Posterior vena cava (tissue), 2 donors: ENCODE data around the gene WDR7. TPM values are rescaled to one million over a fixed set of nuclear protein-coding genes. Genes with fewer than 3 reads are reported as not detected.

ENCODE experiments used
- DNase-seq: peaks from one replicate; pipeline ENCODE4 v3.0.0-alpha.2; 2020; ENCODE audit warnings: low spot score
- intact Hi-C, 2 donors: fragments of 100-400 bp; cut with DNase I; formaldehyde crosslinking; loops; one replicate each; pipeline versions ENCODE4 v1.14.1 to v1.14.2; 2022 to 2023
- long read RNA-seq, 2 donors: library from polyadenylated mRNA; unstranded; transcript quantifications; one replicate each; pipeline ENCODE4 v2.0.0, GENCODE V29; 2020 to 2021
- total RNA-seq, 2 donors: library from RNA; stranded (reverse); fragmentation: NEBNext Ultra II Directional; extraction: Animal tissue kit (Norgen Biotek cat#: 25700); gene quantifications; one replicate each; pipeline ENCODE4 v1.2.1, GENCODE V29; 2021
- donor health status: DM: yes; HTN: yes; CAD: no.
- donor health status: DM: yes; HTN: yes; CAD: no.

Gene WDR7
- total RNA-seq, result 10 to 100 TPM; 24.9 to 27.3 TPM
- long read RNA-seq, donor 1, partial matches to known transcripts, result 3 of 5 reads
- long read RNA-seq, donor 1, other reads (novel, unspliced or antisense), result 2 of 5 reads
- long read RNA-seq, donor 2, partial matches to known transcripts, result 2 of 4 reads
- long read RNA-seq, donor 2, other reads (novel, unspliced or antisense), result 2 of 4 reads

- intact Hi-C loops, result no loop called here
- peak; percentile 99 for DNase-seq
These were observed at the start of gene WDR7 for GRCh38 chr18:56650944-56651770. TSS of gene WDR7 (plus strand) at chr18:56651359. CDS start at chr18:56672516, 21,157 bp downstream.

GRCh38 chr18:56606618-56607017 is 44.5 kb upstream of the WDR7 start:
- DNase-seq, result no peak
- intact Hi-C loops, result no loop called here

- intact Hi-C loops, result no loop called here
- no peak for DNase-seq
These were observed 35.2 kb upstream of the WDR7 start for GRCh38 chr18:56615738-56616520.

- intact Hi-C loops, result no loop called here
- DNase-seq, result no peak
These were observed 23.2 kb upstream of the WDR7 start for GRCh38 chr18:56627991-56628390.

GRCh38 chr18:56632070-56633022 is 18.8 kb upstream of the WDR7 start:
- DNase-seq, result no peak
- intact Hi-C loops, result no loop called here

- no peak for DNase-seq
- intact Hi-C loops, result no loop called here
These were observed 16.2 kb upstream of the WDR7 start for GRCh38 chr18:56635007-56635406.

- intact Hi-C loops, result no loop called here
- no peak for DNase-seq
These were observed 14.0 kb upstream of the WDR7 start for GRCh38 chr18:56637176-56637575.

- intact Hi-C loops, result no loop called here
- DNase-seq, result no peak
These were observed 13.4 kb upstream of the WDR7 start for GRCh38 chr18:56637711-56638231.

- intact Hi-C loops, result no loop called here
- DNase-seq, result peak; percentile 100
These were observed 12.7 kb upstream of the WDR7 start, which contains the start of gene TXNL1 for GRCh38 chr18:56638232-56639103. TSS of gene TXNL1 (minus strand) at chr18:56638592. CDS start at chr18:56638440, 152 bp downstream.

GRCh38 chr18:56639104-56639381 is 12.1 kb upstream of the WDR7 start:
- intact Hi-C loops, result no loop called here
- DNase-seq, result no peak

- intact Hi-C loops, result no loop called here
- DNase-seq, result no peak
These were observed 11.6 kb upstream of the WDR7 start for GRCh38 chr18:56639571-56639970.

GRCh38 chr18:56641714-56642337 is 9.3 kb upstream of the WDR7 start:
- intact Hi-C loops, result no loop called here
- DNase-seq, result no peak

- DNase-seq, result no peak
- intact Hi-C loops, result no loop called here
These were observed 7.8 kb upstream of the WDR7 start for GRCh38 chr18:56643381-56643780.

GRCh38 chr18:56645415-56646016 is 5.6 kb upstream of the WDR7 start:
- intact Hi-C loops, result no loop called here
- DNase-seq, result no peak

GRCh38 chr18:56647071-56647470 is 4.1 kb upstream of the WDR7 start:
- intact Hi-C loops, result no loop called here
- no peak for DNase-seq

- no peak for DNase-seq
- intact Hi-C loops, result no loop called here
These were observed 2.9 kb upstream of the WDR7 start for GRCh38 chr18:56647951-56648893.
